Testis (tissue), 3 donors: Measurements from ENCODE around the gene TELO2. TPM values are rescaled to one million over a fixed set of nuclear protein-coding genes. Genes with fewer than 3 reads are reported as not detected.

Source experiments
- DNase-seq: peaks from one replicate; pipeline ENCODE4 v3.0.0-alpha.2; 2019
- H3K27ac ChIP-seq, 2 donors: fragments of 200-600 bp; sonication (generic); one replicate each; pipeline ENCODE4 v1.5.1; 2019
- H3K27me3 ChIP-seq: fragments of 200-600 bp; sonication (generic); one replicate; pipeline ENCODE4 v1.5.1; 2019
- H3K36me3 ChIP-seq: fragments of 200-600 bp; sonication (generic); one replicate; pipeline ENCODE4 v1.5.1; 2017; ENCODE audit warnings: low read depth; ENCODE audit errors: missing control alignments
- H3K4me1 ChIP-seq: fragments of 200-600 bp; sonication (generic); one replicate; pipeline ENCODE4 v1.5.1; 2019
- H3K4me3 ChIP-seq, 2 donors: fragments of 200-600 bp; sonication (generic); one replicate each; pipeline ENCODE4 v1.5.1; 2017 to 2019
- H3K9me3 ChIP-seq: fragments of 200-600 bp; sonication (generic); one replicate; pipeline ENCODE4 v1.5.1; 2017
- POLR2A ChIP-seq: fragments of 450-650 bp; IDR thresholded peaks from one replicate; pipeline ENCODE4 v1.6.1; 2017; ENCODE audit warnings: antibody characterized with exemption, mild to moderate bottlenecking, moderate library complexity
- WGBS, 2 donors: methylation state at CpG; one replicate each; pipeline ENCODE4 v1.1.5; 2018; 5-methylcytosine and 5-hydroxymethylcytosine counted together
- intact Hi-C: fragments of 100-400 bp; cut with DNase I; formaldehyde crosslinking; loops from one replicate; pipeline ENCODE4 v1.15.1; 2023; ENCODE audit warnings: low total_unique reads
- polyA plus RNA-seq: library from polyadenylated mRNA; stranded (reverse); fragments of 350-450 nt; fragmentation: Illumina TruSeq; extraction: RNeasy Lipid Tissue Mini Kit (QIAGEN cat#74804); gene quantifications from one replicate; pipeline ENCODE4 v1.2.3, GENCODE V29; 2014; ENCODE audit warnings: low read depth, low replicate concordance; ENCODE audit not compliant: insufficient read depth
- total RNA-seq, 2 donors: library from RNA; depleted of rRNA; stranded (reverse); fragments of >200 nt; gene quantifications; one replicate each; pipeline ENCODE4 v1.2.3, GENCODE V29; 2016
- TF ChIP-seq, protein P1 (sequence below), 3 experiments: fragments of 450-650 bp in 2 of 3; fragments of 200-600 bp in 1 of 3; sonication (generic) in 1 of 3; IDR thresholded peaks; one replicate each; pipeline ENCODE4 v1.5.1; 2016 to 2019; ENCODE audit warnings: antibody characterized with exemption in 3 of 3, mild to moderate bottlenecking in 2 of 3, moderate library complexity in 1 of 3

The TELO2 gene
- total and polyA plus RNA-seq, 3 donors from 2014 or later, result 25.7 to 46.0 (median 45.2) TPM

DNA sequence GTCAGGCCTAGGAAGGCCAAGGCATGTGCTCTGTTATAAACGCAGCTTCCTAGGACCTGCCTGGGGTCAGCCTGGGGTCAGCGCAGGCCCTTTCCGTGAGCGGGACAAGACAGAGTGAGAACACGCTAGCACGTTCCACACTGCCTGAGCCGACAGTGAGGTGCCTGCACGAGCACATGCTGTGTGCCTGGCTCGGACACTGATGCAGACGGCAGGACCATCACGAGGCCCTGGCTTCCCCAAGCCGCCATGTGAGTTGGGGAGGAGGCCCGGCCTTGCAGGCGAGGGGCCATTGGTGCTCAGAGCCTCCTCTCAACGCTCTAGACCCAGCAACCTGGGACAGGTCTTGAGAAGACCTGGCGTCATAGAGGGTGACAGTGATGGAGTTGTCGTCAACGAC, 49.4 kb downstream of the TELO2 start:
- Histone ChIP-seq H3K4me3 (no peak overlapping the region), H3K27ac (peak overlapping the region in 1 of 2 donors; percentile 42), H3K9me3 (no peaks in the 10 kb centered on the region), H3K27me3 (no peaks in the 10 kb centered on the region), H3K36me3 (no peaks in the 10 kb centered on the region), H3K4me1 (peaks cover 29% of the 10 kb centered on the region)
- intact Hi-C loops, result no loop called here
- no peak for DNase-seq
- no peak for TF ChIP-seq POLR2A
- TF ChIP-seq, protein P1, sequence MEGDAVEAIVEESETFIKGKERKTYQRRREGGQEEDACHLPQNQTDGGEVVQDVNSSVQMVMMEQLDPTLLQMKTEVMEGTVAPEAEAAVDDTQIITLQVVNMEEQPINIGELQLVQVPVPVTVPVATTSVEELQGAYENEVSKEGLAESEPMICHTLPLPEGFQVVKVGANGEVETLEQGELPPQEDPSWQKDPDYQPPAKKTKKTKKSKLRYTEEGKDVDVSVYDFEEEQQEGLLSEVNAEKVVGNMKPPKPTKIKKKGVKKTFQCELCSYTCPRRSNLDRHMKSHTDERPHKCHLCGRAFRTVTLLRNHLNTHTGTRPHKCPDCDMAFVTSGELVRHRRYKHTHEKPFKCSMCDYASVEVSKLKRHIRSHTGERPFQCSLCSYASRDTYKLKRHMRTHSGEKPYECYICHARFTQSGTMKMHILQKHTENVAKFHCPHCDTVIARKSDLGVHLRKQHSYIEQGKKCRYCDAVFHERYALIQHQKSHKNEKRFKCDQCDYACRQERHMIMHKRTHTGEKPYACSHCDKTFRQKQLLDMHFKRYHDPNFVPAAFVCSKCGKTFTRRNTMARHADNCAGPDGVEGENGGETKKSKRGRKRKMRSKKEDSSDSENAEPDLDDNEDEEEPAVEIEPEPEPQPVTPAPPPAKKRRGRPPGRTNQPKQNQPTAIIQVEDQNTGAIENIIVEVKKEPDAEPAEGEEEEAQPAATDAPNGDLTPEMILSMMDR (IDR thresholded peaks at IDR 0.05), result no peak
- WGBS, 2 donors, result 87 to 100% methylated on average over 1 to 18 of the region's 18 CpGs

- H3K4me3 ChIP-seq, result no peak overlapping the region
- no peaks in the 10 kb centered on the region for H3K36me3 ChIP-seq
- TF ChIP-seq POLR2A, result no peak
- TF ChIP-seq, protein P1 (IDR thresholded peaks at IDR 0.05), result no peak
- 58 to 64% methylated on average over 22 to 30 of the region's 30 CpGs for WGBS, 2 donors
- H3K4me1 ChIP-seq, result peaks cover 27% of the 10 kb centered on the region
- H3K9me3 ChIP-seq, result no peaks in the 10 kb centered on the region
- DNase-seq, result peak; percentile 37
- intact Hi-C loops, result no loop called here
- peak overlapping the region in 1 of 2 donors; percentile 42 for H3K27ac ChIP-seq
- no peaks in the 10 kb centered on the region for H3K27me3 ChIP-seq
These were observed 50.1 kb downstream of the TELO2 start for GRCh38 chr16:1543085-1543896.

- Histone ChIP-seq H3K36me3 (no peaks in the 10 kb centered on the region), H3K27me3 (no peaks in the 10 kb centered on the region), H3K4me3 (no peak overlapping the region), H3K4me1 (peaks cover 41% of the 10 kb centered on the region), H3K27ac (peak overlapping the region; percentile 3 to 84), H3K9me3 (no peaks in the 10 kb centered on the region)
- 46 to 55% methylated on average over 26 of the region's 26 CpGs for WGBS, 2 donors
- TF ChIP-seq, protein P1 (IDR thresholded peaks at IDR 0.05), result no peak
- no peak for TF ChIP-seq POLR2A
- intact Hi-C loops, result no loop called here
- no peak for DNase-seq
These were observed 52.2 kb downstream of the TELO2 start for GRCh38 chr16:1545044-1546040.

GRCh38 chr16:1546430-1546829, 53.3 kb downstream of the TELO2 start:
- WGBS, 2 donors, result 52 to 78% methylated on average over 7 to 16 of the region's 16 CpGs
- Histone ChIP-seq H3K27ac (peak overlapping the region in 1 of 2 donors; percentile 84), H3K4me1 (peaks cover 50% of the 10 kb centered on the region), H3K9me3 (no peaks in the 10 kb centered on the region), H3K4me3 (no peak overlapping the region), H3K27me3 (no peaks in the 10 kb centered on the region), H3K36me3 (no peaks in the 10 kb centered on the region)
- TF ChIP-seq, protein P1 (IDR thresholded peaks at IDR 0.05), result no peak
- no peak for TF ChIP-seq POLR2A
- intact Hi-C loops, result no loop called here
- no peak for DNase-seq
